H9 (cell line): ENCODE data around the gene INTS12. TPM values are rescaled to one million over a fixed set of nuclear protein-coding genes. Genes with fewer than 3 reads are reported as not detected.
"Not testable (repeated sequence)": the region's sequence is repeated elsewhere in the genome, so short reads cannot be mapped to it uniquely, and the experiment has no call there.

Experiments used
- DNase-seq: peaks from one replicate; pipeline ENCODE4 v3.0.0-alpha.2; 2017
- H2AFZ ChIP-seq: one replicate; pipeline ENCODE4 v1.6.1; 2013; ENCODE audit warnings: mild to moderate bottlenecking, low read length, control low read depth, moderate library complexity
- H2AK5ac ChIP-seq: 2 replicates; pipeline ENCODE4 v1.6.1; 2013; ENCODE audit warnings: low read length, control low read depth, mixed read lengths; ENCODE audit not compliant: insufficient read length
- H2BK120ac ChIP-seq: one replicate; pipeline ENCODE4 v1.6.1; 2013; ENCODE audit warnings: low read depth, mild to moderate bottlenecking, low read length, control low read depth, inconsistent platforms; ENCODE audit not compliant: poor library complexity, severe bottlenecking
- H2BK12ac ChIP-seq: 2 replicates; pipeline ENCODE4 v1.6.1; 2013; ENCODE audit warnings: low read length, control low read depth, mixed read lengths, low read depth; ENCODE audit not compliant: insufficient read length
- H2BK15ac ChIP-seq: 2 replicates; pipeline ENCODE4 v1.6.1; 2013; ENCODE audit warnings: low read depth, low read length, control low read depth
- H2BK20ac ChIP-seq: one replicate; pipeline ENCODE4 v1.6.1; 2013; ENCODE audit warnings: low read depth, mild to moderate bottlenecking, low read length, control low read depth, inconsistent platforms; ENCODE audit not compliant: poor library complexity, severe bottlenecking
- H2BK5ac ChIP-seq: 2 replicates; pipeline ENCODE4 v1.6.1; 2013; ENCODE audit warnings: low read length, control low read depth, mixed read lengths; ENCODE audit not compliant: insufficient read length
- H3K14ac ChIP-seq: 2 replicates; pipeline ENCODE4 v1.6.1; 2013; ENCODE audit warnings: low read length, control low read depth; ENCODE audit not compliant: insufficient read depth
- H3K18ac ChIP-seq: 2 replicates; pipeline ENCODE4 v1.6.1; 2013; ENCODE audit warnings: low read depth, mild to moderate bottlenecking, mixed read lengths, low read length, control low read depth; ENCODE audit not compliant: insufficient read length
- H3K23ac ChIP-seq: 2 replicates; pipeline ENCODE4 v1.6.1; 2013; ENCODE audit warnings: low read length, control low read depth, mixed read lengths, low read depth; ENCODE audit not compliant: insufficient read length
- H3K23me2 ChIP-seq: 2 replicates; pipeline ENCODE4 v1.6.1; 2013; ENCODE audit warnings: low read depth, mild to moderate bottlenecking, mixed read lengths, low read length, control low read depth; ENCODE audit not compliant: insufficient read length, poor library complexity, severe bottlenecking
- H3K27ac ChIP-seq: 2 replicates; pipeline ENCODE4 v1.5.1; 2013; ENCODE audit warnings: low read length, control low read depth, mixed read lengths, low read depth; ENCODE audit not compliant: insufficient read length
- H3K27me3 ChIP-seq: 2 replicates; pipeline ENCODE4 v1.6.1; 2013; ENCODE audit warnings: low read length, control low read depth, inconsistent platforms; ENCODE audit not compliant: insufficient read depth
- H3K4ac ChIP-seq: 2 replicates; pipeline ENCODE4 v1.6.1; 2013; ENCODE audit warnings: low read depth, mild to moderate bottlenecking, control low read depth, inconsistent platforms, low read length, moderate library complexity
- H3K4me1 ChIP-seq: 2 replicates; pipeline ENCODE4 v1.6.1; 2013; ENCODE audit warnings: low read length, control low read depth, inconsistent platforms; ENCODE audit not compliant: insufficient read depth
- H3K4me2 ChIP-seq: 2 replicates; pipeline ENCODE4 v1.6.1; 2013; ENCODE audit warnings: low read length, control low read depth, mixed read lengths; ENCODE audit not compliant: insufficient read length, insufficient read depth
- H3K56ac ChIP-seq: 2 replicates; pipeline ENCODE4 v1.6.1; 2013; ENCODE audit warnings: low read depth, mild to moderate bottlenecking, mixed read lengths, low read length, control low read depth; ENCODE audit not compliant: insufficient read length
- H3K79me1 ChIP-seq: 2 replicates; pipeline ENCODE4 v1.6.1; 2013; ENCODE audit warnings: low read depth, mild to moderate bottlenecking, moderate library complexity, low read length, control low read depth, inconsistent platforms; ENCODE audit not compliant: insufficient read depth, poor library complexity, severe bottlenecking
- H3K79me2 ChIP-seq: 2 replicates; pipeline ENCODE4 v1.6.1; 2013; ENCODE audit warnings: low read length, control low read depth, inconsistent platforms; ENCODE audit not compliant: insufficient read depth
- H3K9ac ChIP-seq: 2 replicates; pipeline ENCODE4 v1.6.1; 2013; ENCODE audit warnings: low read length, control low read depth, mixed read lengths; ENCODE audit not compliant: insufficient read length; ENCODE audit errors: extremely low read depth
- H3K9me3 ChIP-seq: one replicate; pipeline ENCODE4 v1.6.1; 2013; ENCODE audit warnings: low read depth, low read length, inconsistent platforms; ENCODE audit not compliant: control insufficient read depth
- H3T11ph ChIP-seq: one replicate; pipeline ENCODE4 v1.6.1; 2013; ENCODE audit warnings: mild to moderate bottlenecking, low read length, control low read depth, inconsistent platforms
- H4K20me1 ChIP-seq: one replicate; pipeline ENCODE4 v1.6.1; 2013; ENCODE audit not compliant: control insufficient read depth, insufficient read length, insufficient read depth
- H4K5ac ChIP-seq: 2 replicates; pipeline ENCODE4 v1.6.1; 2013; ENCODE audit warnings: low read depth, mild to moderate bottlenecking, mixed read lengths, low read length, control low read depth; ENCODE audit not compliant: insufficient read length
- H4K8ac ChIP-seq: replicated peaks from 2 replicates; pipeline ENCODE4 v1.6.1; 2013; ENCODE audit warnings: low read length, control low read depth, mixed read lengths, low read depth; ENCODE audit not compliant: insufficient read length
- H4K91ac ChIP-seq: 2 replicates; pipeline ENCODE4 v1.6.1; 2013; ENCODE audit warnings: low read depth, mild to moderate bottlenecking, moderate library complexity, mixed read lengths, low read length, control low read depth; ENCODE audit not compliant: insufficient read length
- H3K27ac Mint-ChIP-seq, 3 experiments: 2 replicates in 2 of 3; 3 replicates in 1 of 3; pipeline ENCODE4 v1.8.0; 2020 to 2021; ENCODE audit warnings: mixed read lengths in 3 of 3, mild to moderate bottlenecking in 1 of 3, moderate library complexity in 1 of 3
- H3K27me3 Mint-ChIP-seq: 2 replicates; pipeline ENCODE4 v1.8.0; 2021; ENCODE audit warnings: low read depth, mild to moderate bottlenecking, moderate library complexity, mixed read lengths
- H3K36me3 Mint-ChIP-seq, 3 experiments: 2 replicates in 2 of 3; 3 replicates in 1 of 3; pipeline ENCODE4 v1.8.0; 2020 to 2021; ENCODE audit warnings: low read depth in 3 of 3, mixed read lengths in 3 of 3; ENCODE audit not compliant: insufficient read depth in 1 of 3
- H3K4me1 Mint-ChIP-seq, 2 experiments: 2 replicates each; pipeline ENCODE4 v1.8.0; 2020; ENCODE audit warnings: mixed read lengths in 2 of 2
- H3K4me3 Mint-ChIP-seq, 2 experiments: 2 replicates in 1 of 2; 3 replicates in 1 of 2; pipeline ENCODE4 v1.8.0; 2020 to 2021; ENCODE audit warnings: mild to moderate bottlenecking in 2 of 2, mixed read lengths in 2 of 2, moderate library complexity in 1 of 2
- H3K9me3 Mint-ChIP-seq, 2 experiments: 2 replicates in 1 of 2; 3 replicates in 1 of 2; pipeline ENCODE4 v1.8.0; 2020; ENCODE audit warnings: mild to moderate bottlenecking in 2 of 2, mixed read lengths in 2 of 2, moderate library complexity in 1 of 2
- CTCF ChIP-seq: fragments of 200-600 bp; sonication (generic); conservative IDR thresholded peaks from 3 replicates; pipeline ENCODE4 v1.8.0; 2021; ENCODE audit warnings: antibody characterized with exemption, mild to moderate bottlenecking
- WGBS: extraction: QIAGEN DNeasy Blood & Tissue Kit; methylation state at CpG from one replicate; pipeline ENCODE4 v1.1.7; 2013; ENCODE audit warnings: missing lambda C conversion rate, low lambda C conversion rate, mixed read lengths; ENCODE audit not compliant: insufficient read length; ENCODE audit errors: extremely low coverage; 5-methylcytosine and 5-hydroxymethylcytosine counted together
- total RNA-seq: library from RNA; stranded (reverse); gene quantifications from 2 replicates; pipeline ENCODE4 v1.2.1, GENCODE V29; 2021

INTS12 gene
- total RNA-seq, 1 experiment from 2014 or later: 15.6 TPM

- WGBS: no CpG with 5 or more reads among the region's 5 CpGs
- not testable (repeated sequence) for H3K4me1 Mint-ChIP-seq, H3K79me1 ChIP-seq, H3K4me2 ChIP-seq, H3K27ac Mint-ChIP-seq, H3K56ac ChIP-seq, H2BK12ac ChIP-seq, H4K8ac ChIP-seq, H2AFZ ChIP-seq, H4K5ac ChIP-seq, H3K18ac ChIP-seq, H2BK20ac ChIP-seq, H3K23ac ChIP-seq, H3K27me3 Mint-ChIP-seq, H3K4me1 ChIP-seq, H2BK15ac ChIP-seq, H3K9ac ChIP-seq, H2BK120ac ChIP-seq, H2AK5ac ChIP-seq, H2BK5ac ChIP-seq, H3K4ac ChIP-seq, H3K79me2 ChIP-seq, H4K20me1 ChIP-seq, H3T11ph ChIP-seq, H4K91ac ChIP-seq, H3K27ac ChIP-seq, H3K27me3 ChIP-seq, H3K23me2 ChIP-seq, H3K14ac ChIP-seq, H3K4me3 Mint-ChIP-seq, H3K9me3 Mint-ChIP-seq, H3K9me3 ChIP-seq, DNase-seq
- 0 out of 3 replicates have a peak, but pooled peaks have one; percentile 20 for TF ChIP-seq CTCF
- peaks cover 2 to 23% (median 8%) of the 10 kb centered on the region in 3 experiments; a peak in 5 of 7 replicates for H3K36me3 Mint-ChIP-seq
Observed at GRCh38 chr4:105694812-105695211, 13.7 kb downstream of the INTS12 start.
